HG03460 (cell line): ENCODE measurements around the gene NHS.

ENCODE experiments used
- ATAC-seq: cut with Tn5 transposase; IDR thresholded peaks from one replicate; pipeline ENCODE4 v1.9.1; 2021; ENCODE audit not compliant: unreplicated experiment

The NHS gene

DNA sequence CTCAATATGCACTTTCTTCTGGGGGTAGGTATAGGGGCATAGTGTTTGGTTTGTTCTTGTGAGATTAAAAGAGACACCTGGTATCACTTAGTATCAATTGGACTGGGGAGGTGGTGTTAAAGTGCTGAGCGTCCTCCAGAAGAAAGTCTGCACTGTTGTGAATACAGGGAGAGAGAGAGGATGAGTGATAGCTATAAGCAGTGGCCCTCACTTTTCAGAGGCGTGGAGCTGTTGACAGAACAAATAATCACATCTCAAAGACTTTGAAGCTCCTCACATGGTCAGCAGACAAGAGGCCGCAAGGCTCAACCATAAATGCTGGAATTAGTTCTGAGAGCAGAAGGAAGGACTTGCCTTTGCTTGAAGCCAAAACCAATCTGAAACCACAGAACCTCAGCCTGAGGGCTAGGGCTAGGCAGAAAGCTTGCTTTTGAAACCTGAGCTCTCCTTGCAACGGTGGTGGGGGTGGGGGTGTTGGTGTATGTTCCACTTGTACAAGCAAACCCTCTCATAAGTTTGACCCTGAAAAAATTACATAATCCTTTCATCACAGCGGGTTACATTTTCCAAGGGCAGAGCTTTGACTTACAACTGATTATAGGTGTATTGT, 239.1 kb downstream of the NHS start:
- no peak for ATAC-seq

DNA sequence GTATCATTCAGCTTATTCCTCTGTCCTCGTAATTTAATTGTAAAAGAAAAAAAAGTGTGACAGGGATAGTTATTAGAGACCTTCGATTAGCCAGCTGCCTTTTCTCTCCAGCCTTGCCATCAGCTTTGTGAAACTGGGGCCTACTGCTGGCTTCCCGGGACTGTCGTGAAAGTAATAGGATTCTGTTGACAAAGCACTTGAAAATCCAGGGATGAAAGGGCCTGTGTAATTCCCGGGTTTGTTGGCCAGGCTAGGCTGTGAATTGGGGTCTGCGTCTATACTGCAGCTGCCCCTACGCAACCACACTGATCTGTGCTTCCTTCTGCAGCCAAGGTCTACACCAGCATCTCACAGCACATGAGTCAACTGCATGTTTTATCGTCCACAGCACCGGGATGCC, 241.9 kb downstream of the NHS start:
- no peak for ATAC-seq

DNA sequence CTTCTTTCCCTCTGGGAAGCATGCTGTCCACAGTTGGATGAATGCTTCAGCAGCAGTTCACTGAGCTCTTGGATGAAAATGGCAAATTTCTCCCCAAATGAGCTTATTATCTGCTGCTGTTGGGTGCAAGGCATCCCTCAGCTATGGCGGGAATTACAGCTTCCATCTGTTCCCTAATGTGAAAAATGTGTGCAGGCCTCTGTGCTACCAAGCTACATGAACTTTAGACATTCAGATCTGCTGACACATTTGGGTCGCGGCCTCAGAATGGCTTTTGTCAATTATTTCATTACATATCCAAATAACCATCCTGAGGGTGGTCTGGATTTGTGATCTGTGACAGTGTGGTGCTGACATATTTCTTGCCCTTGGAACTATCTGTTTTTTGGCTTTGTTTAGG, 242.8 kb downstream of the NHS start:
- no peak for ATAC-seq

DNA sequence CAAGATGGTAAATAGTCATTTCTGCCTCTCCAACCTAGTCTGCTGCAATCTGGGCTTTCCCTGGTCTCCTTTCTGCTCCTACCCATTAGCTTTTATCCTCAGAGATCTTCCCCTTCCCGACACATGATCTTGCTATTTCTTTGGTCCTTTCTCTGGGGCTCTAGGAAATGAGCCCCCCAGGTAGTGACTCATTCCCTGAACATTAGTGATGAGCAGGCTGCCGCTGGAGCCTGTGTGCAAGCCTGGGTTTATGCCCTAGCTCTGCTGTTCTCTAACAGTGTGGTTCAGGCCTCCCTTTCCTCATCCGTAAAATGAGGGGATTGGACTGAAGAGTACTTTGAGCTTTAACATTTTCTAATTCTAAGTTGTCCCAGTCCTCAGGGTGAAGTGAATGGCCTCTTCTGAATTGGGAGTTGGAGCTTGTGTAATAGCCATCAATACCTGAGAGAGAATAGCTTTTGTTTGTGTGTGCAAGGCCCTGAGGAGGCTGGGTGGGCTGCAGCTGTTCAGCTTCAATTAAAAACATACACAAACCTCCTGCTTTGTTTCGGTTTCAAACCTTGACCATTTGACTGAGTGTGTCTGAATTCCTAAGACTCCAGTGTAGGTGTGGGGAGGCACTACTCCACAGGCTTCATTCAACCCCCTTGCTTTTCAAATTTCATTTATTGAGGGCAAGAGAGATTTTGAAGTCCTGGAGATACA, 246.7 kb downstream of the NHS start:
- no peak for ATAC-seq

DNA sequence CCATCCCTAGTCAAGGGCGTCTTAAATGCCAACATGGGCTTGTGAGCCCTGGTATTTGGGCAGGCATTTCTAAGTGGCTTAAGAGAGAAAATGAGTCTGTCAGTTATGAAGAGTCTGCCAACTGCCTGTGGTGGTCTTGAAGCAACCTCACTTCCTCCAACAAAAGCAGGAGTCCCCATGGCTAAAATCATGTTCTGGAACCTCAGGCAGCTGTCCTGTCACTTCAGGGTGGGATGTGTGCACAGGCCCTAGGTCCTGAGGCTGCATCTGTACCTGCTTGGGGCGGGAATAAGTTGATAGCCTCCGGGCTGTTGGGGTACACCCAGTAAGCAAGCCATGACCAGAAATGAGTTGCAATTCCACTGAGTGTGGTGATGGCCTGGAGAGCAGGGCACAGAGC, 247.3 kb downstream of the NHS start:
- ATAC-seq = no peak

DNA sequence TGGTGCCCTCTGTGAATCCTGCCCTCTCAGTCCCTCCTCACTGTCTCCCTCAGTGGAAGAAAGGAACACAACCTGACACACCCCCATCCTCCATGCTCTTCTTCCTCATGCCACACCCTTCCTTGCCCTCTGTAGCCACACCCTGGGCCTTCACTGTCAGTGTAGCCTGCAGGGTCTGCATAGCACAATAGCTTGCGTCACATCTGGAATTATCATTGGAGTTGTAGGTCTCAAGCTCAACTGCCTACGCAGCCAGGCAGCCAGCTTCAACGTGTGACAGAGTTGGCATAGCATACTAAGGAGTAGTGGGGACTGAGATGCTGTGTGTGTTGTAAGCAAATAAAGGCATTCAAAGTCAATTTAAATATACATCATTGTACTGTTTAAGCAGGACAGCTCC, 248.8 kb downstream of the NHS start:
- no peak for ATAC-seq

DNA sequence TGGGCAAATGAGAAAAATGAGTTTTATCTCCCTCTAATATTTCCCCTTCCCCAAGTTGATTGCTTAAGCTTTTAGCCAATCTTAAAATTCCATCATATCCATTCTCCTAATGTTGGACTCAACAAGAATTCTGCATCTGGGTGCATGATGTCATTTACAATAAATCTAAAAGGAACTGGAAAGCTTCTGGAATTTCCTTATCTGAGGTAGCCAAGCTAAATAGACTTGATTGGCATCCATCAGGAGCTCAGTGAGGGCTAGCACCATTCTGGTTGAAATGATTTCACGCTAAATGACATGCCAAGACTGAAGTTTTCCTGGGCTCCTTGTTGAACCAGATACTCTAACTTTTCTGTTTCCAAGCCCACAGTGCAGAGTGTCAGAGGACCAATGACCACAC, 252.0 kb downstream of the NHS start:
- ATAC-seq = no peak

DNA sequence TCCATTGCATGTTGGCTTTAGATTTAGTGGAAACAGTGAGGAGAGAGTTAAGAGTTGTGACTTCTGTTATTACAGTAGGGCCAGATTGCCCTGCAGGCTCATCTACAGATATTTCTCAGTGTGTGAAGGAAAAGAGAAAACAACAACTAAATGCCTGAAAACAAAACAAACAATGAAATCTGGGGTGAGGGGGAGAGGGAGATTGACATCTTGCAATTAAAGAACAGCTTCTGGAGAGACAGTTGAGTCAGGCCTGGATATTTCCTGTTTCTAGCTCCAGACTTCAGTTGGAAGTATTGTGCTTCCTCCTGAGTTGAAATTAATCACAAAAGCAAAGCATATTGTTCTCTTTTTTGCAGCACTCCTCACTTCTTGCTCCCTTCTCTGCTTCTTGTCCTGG, 254.0 kb downstream of the NHS start:
- ATAC-seq = no peak

DNA sequence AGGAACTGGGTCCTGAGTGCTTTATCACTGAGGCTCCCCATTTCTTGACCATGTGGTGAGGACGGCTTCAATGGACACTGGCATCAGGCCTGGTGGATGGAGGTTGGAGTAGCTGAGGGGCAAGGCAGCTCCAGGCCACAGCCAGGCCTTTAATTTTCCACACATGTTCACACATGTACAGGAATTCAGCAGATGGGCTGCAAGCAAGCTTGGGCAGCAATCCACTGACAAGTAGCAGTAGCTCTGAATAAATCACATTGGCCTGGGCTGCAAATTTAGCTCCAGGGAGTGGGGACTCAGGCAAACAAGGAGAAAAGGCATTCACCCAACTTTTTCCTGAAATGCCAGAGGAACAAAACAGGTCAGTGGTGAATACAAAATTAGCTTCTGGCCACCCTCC, 254.5 kb downstream of the NHS start:
- ATAC-seq = no peak

DNA sequence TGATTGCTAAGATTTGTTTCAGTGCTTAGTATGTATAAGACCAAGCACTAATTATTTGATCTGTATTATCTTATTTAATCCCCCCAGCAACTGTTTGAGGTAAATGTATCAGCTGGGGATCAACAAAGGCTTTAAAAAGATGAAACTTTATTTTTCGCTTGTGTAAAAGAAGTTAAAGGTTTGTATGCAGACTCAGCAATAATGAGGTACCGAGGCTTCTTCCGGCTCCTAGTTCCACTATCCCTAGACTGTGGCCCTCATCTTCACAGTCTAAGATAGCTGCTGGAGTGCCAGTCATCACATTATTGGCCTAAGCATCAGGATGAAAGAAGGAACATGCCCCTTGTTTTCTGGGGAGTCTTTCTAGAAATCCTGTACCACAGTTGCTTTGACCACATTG, 256.6 kb downstream of the NHS start:
- no peak for ATAC-seq

DNA sequence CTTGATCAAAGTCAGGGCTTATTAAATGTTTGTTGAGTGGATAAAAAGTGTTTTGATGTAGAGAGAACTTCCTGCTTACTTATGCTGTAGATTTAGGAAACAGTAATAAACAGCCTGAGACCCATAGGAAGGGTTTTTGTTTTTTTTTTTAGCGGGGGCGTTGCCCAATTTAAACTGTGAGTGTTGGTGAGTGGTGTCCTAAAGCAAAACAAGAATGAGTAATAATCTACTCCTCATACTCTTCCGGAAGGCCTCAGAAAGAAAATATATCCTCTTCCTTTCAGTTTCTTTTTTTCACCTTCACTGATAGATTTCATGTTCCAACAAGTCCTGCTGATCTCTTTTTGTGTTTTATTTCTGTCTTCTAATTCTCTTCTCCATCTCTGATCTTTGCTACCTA, 257.9 kb downstream of the NHS start:
- no peak for ATAC-seq

DNA sequence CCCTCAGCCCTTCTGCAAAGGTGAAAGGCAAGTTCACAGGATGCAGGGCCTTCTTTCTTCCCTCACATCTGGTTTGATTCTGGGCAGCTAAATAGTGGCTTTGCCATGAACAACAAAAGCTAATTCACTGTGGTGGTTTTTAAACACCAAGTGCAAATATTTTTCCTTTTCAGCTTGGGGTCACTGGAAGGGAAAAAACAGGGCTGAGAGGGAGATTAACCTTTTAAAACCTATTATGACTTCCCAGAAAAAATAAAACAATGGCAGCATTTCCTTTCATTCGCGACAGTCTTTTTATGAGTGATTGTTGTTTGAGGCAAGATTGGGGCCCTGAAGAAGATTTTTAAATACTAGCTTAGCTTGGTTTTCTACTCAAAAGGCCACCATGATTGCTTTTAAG, 258.5 kb downstream of the NHS start:
- ATAC-seq = no peak

DNA sequence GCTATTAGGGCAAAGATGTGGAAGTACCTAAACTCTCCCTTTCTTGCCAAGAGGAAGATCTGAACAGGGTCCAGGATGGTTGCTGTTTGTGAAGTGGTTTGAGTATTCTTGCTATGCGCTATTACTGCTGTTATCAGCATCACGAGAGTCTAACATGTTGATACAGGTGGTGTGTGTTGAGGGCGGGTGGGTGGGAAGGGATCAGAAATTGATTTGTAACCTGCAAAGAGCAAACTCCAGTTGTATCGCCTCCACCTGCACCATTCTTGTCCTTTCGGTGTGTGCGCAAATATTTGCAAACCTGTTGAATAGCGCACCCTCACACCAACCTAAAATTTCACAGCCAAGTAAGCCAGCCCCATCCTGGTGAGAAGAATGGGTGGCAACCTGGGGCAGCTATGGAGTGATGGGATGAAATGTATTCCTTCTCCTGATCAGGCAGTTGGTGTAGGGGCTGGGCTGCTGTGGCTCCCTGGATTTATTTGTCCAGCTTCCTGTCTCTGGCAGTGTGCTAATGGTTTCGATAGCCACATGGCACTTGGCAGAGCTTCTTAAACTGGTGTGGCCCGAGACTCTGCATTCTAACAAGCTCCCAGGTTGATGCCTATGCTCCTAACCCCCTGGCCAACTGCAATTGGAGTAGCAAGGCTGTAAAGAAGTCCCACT, 259.7 kb downstream of the NHS start:
- no peak for ATAC-seq

DNA sequence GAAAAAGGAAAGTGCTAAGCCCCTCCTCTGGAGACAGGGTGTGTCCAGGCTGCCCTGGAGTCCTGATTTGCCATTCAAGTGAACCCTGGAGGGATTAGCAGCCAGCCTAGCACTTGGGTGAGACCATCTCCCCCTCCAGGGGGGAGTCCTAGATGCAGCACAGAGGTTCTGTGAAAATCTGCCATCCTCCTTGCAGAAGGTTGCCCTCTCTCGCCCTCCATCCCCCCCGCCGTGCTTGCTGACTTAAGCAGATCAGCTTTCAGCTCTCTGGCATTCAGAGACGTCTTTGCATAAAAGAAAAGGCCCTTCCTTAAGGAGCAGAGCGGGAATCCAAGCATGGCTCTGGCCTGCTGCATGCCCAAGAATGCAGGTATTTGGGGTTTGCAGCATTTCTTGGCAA, 260.2 kb downstream of the NHS start:
- no peak for ATAC-seq

DNA sequence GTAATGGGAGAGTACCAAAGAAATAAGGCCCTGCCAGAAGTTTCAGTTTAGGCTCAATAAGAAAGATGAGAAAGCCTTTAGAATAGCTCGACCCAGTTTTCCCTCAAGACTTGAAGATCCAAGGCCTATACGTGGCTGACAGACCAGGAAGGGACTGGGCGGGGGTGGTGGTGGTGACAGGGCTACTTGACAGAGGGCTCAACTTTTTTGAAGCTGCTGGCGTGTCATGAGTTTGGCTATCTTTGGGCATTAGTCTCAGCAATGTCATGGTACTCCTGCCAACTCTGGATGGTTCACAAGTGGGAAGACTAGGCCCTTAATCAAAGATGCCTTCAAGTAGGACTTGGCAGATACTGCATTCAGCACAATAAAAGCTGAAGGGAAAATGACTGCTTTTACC, 262.2 kb downstream of the NHS start:
- no peak for ATAC-seq

DNA sequence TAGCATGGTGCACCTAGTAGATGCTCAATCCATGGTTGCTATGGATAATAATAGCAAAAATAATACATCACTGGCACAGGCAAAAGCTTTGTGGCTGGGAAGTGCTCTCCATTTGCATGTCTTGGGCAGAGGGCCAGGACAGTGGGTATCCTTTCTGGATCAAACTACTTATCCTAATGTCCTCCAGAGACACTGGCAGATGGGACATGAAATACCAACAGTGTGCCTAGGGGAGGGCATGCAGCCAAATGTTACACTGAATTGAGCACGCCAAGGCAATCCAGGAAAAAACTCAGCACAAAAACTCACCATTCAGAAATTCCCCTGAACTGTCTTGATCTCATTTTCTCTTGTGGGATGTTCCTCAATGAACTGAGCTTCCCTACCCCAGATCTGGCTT, 263.7 kb downstream of the NHS start:
- no peak for ATAC-seq

DNA sequence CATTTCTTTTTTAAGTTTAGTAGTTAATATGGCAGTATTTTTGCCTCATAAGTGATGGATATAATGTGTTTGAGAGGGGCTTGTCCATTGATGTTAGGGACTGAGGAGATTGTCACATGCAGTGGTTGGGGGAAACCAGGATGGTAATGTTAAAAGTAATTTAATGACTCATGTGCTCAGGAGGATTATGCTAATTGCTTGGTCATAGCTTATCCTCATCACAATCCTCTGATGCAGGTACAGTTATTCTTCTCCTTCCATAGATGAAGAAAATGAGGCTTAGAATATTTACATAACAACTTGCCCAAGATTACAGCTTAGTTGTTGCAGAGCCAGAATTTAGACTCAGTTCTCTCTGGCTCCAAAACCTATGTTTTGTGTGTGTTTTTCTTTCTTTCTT, 267.9 kb downstream of the NHS start:
- ATAC-seq = no peak

DNA sequence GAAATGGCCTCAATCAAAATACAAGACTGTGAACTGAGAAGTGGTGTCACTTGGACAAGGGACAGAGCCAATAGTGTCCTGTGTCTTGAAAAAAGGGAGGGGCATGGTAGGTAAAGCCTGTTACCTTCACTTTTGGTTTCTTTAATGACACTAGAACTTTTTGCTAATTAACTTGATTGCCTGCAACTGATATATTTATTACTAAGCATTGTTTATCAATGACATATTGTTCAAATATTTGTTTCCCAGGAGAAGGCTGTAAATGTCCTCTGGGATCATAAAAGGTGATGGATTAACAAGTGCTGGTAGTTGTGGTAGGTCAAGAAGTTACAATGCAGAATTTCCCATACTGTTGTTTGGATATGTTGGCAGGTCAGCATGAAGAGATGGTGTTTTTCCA, 268.5 kb downstream of the NHS start:
- ATAC-seq = no peak

DNA sequence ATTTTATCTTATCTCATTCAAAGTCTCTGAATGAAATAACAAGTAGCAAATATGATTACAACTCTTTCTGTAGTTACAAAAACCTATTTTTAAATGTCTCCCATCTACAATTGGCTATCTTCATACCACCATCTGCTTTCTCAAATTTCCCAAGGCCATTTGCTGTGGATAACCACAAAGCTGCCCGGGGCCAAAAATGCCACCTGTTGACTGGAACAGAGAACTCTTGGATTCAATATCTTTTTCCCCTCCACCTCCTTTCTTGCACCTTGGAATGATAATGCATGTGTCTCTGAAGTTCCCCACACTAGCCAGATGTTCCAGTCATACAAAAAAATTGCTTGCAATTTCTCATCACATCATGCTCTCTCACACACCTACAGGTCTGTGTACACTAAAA, 269.0 kb downstream of the NHS start:
- ATAC-seq = no peak

DNA sequence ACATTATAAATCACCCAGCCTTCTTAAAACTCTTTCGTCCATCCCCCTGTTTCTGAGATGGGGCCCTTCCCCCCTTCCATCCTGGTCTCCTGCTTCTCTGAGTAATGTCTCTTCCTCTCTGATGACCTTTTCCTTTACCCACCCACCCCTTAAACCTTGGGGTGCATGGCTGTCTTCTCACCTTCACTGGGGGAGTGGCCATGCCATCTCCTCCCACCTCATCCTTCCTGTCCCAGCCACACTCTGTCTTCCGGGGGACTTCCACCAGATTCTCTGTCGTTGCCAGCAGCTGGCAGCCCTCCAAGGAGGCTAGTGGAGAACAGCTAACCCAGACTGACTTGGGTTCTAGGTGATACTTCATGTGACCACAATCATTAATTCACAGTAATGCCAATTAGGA, 279.1 kb downstream of the NHS start:
- ATAC-seq = no peak

DNA sequence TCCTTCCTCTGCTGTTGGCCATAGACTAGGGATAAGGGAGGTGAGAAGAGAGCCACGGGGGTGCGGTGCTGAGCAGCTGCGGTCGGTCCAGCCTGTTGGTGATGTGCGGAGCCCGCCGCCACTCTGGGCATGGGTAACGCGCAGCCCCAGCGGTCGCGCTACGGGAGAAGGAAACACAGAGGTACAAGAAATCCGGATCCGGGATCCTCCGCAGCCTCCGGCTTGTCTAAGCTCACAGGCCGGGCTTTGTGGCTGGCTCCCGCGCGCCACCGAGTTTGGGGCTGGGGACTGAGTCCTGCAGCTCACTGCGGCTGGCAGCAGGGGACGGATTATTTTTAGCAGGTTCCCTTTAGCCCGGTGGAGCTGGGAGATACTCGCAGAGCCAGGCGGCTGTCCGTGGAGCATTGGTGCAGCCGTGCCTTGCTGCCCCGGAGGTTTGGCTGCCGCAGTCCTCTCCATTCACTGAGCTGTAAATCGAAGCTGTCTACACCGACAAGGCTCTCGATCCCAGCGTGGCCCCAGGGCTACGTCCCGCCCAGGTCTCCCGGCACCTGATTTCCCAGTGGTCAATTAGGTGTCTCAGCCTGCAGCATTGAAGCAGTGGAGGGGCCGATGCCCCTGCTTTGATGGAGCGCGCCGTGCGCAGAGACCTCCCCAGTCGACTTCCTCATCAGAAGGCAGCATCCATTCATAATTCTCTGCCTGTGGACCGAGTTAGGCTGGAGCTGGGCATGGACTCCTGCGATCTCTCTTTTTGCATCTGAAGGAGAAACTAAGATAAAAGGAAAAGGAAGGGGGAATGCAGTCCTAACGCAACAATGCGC, 280.4 kb downstream of the NHS start:
- no peak for ATAC-seq

DNA sequence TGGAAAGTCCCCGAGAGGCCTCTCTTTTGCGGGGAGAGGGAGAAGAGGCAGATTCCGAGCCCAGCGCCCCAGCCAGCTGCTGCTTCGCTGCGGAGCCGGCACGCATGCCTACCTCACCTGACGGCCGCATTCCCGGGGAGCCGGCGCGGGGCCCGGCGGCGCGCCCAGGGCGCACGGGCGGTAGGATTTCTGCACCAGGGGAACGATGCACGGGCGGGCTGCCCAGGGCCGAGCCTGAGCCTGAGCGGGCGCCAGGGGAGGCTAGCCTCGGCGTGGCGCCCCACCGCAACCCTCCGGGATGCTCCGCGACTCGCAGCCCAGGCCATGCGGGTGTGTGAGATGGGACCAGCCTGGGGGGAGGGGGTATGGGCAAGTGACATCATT, 281.0 kb downstream of the NHS start:
- no peak for ATAC-seq
